HG03135 (cell line): ENCODE results near the gene NPTN.

Source experiments
- ATAC-seq: cut with Tn5 transposase; IDR thresholded peaks from one replicate; pipeline ENCODE4 v1.9.1; 2021; ENCODE audit warnings: mild to moderate bottlenecking, moderate library complexity; ENCODE audit not compliant: unreplicated experiment

The NPTN gene

DNA sequence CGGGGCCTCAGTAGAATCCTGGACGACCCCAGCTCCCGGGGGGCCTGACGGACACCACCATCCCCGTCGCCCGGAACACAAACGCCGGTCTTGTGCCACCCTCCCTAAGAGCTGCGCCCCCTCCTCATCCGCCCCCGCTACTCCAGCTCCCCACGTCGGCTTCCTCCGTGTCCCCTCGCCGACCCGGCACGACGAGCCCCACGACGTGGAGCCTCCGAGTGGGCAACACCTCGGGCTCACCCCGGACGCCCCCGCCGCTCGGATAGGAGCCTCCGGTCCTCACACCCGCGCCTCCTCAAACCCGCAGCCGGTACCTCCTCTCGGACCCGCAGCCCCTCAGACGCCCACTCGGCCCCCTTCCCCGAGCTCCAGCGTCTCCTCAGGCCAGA, 525 bp downstream of the NPTN start:
- ATAC-seq = no peak

GRCh38 chr15:73631915-73632669, 1.1 kb downstream of the NPTN start:
- ATAC-seq = no peak

GRCh38 chr15:73630921-73631362, 2.2 kb downstream of the NPTN start:
- ATAC-seq = no peak

DNA sequence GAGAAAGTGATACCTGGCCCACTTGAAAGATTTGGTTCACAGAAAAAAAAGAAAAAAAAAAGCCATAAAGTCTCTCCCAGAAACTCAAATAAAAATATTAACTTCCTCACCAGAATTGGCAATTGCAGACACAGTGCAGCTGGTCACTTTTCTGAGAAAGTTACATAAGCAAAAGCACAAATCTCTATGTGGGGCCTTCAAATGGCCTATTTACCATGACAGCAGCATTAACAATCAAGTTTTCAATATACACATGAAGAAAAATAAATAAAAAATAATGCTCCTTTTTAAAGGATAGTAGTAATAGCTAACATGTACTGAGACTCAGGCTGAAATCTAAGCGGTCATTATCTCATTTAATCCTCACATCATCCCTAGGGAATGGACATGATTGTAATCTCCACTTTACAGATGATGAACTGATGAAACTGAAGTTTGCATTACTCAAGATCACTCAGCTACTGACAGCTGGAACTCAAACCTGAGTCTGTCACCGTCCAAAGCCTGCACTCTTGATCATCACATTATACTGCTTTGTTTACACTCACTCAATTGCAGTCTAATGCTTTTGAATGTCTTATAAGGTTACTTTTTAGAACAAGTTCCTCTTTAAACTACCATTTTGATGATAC, 3.3 kb downstream of the NPTN start:
- no peak for ATAC-seq

GRCh38 chr15:73628976-73629797, 4.0 kb downstream of the NPTN start:
- ATAC-seq = no peak

GRCh38 chr15:73628102-73628501, 5.1 kb downstream of the NPTN start:
- ATAC-seq = no peak

DNA sequence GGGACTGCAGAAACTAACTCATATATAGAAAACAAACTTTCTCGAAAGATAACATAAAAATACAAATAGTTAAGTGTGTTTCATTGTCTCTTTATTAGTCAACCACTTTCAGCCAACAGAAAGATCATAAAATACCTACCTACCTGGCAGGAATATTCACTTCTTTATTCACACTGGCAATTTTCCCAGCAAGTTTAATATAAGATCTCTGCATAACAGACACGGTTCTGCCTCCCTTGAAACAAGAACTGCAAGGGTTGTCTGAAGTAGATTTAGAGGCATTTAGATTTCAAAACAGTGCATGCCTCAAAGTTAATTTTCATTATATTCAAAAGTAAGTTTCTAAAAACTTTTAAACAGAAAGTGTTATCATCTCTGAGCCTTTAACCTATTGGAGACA, 7.1 kb downstream of the NPTN start:
- no peak for ATAC-seq

DNA sequence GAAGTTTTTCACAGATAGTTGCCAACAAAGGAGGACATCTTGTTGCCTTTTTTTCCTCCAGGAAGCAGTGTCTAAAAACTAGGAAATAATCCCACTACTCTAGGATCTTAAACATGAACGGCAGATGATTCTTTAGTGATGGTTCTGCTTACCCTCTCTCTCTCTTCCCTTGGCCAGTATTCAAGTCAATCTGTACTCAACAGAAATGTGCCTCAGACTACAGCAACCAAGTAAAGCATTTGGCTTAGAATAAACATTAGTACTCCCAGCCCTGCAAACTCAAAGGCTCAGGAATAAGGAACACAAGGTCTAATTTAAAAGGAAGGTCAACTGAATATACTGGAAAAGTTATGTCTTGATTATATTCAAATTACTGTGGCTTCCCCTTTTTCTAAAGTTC, 8.7 kb downstream of the NPTN start:
- ATAC-seq = no peak

GRCh38 chr15:73621286-73621826, 11.8 kb downstream of the NPTN start:
- no peak for ATAC-seq

GRCh38 chr15:73620078-73620477, 13.1 kb downstream of the NPTN start:
- ATAC-seq = no peak

DNA sequence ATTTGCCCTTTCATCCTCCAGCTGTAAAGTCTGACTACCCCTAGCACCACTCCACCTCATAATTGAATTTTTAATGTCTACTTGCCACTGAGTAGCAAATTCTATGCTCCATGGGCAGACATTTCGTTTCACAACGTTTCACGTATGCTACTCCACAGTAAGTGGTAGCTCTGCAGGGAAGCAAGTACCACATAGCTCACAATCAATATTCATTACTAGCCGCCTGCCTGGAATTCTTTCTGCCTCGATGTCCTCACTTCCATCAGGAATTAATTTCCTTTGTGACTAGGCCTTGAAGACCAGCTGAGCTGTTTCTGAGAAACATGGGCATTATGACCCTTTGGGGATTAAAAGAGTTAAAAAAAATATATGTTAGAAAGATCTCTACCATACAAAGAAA, 15.3 kb downstream of the NPTN start:
- ATAC-seq = no peak

DNA sequence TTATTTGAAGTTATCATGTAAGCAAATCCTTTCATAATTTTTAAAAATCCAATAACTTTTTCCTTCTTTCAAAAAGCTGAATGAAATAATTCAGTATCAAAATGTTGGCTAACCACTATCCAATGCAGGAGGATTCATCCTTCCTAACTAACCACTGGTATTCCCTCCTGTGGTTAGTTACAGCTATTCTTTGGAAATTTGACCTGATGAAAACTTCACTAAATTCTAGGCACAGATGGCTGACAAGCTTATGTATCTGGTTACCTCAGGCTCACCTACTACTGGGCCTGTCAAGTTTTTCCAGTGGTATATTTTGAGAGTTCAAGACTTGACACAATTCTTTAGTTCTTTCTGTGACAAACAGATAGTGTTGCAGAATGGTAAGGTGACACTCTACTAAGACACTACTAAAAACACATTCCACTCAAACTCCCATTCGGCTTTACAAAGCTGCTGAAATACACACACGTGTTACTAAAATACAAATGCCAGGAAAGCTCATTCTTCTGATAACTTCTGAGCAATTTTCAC, 15.8 kb downstream of the NPTN start:
- ATAC-seq = no peak

DNA sequence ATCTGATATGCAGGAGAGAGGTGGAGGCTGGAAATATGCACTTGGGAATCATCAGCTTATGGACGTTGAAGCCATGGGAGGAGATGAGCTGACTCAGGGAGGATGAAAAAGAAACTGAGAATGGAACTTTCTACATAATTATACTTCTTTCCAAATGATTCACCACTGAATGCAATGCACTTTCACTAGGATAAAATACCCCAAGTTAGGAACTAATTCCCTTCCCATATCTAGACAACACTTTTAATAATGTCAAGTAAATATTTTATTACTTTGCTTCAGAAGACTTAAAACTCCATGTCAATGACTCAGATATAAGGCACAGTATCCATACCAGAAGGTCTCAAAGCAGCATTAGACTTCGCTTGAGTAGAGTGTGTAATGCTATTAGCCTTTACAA, 24.2 kb downstream of the NPTN start:
- ATAC-seq = no peak

DNA sequence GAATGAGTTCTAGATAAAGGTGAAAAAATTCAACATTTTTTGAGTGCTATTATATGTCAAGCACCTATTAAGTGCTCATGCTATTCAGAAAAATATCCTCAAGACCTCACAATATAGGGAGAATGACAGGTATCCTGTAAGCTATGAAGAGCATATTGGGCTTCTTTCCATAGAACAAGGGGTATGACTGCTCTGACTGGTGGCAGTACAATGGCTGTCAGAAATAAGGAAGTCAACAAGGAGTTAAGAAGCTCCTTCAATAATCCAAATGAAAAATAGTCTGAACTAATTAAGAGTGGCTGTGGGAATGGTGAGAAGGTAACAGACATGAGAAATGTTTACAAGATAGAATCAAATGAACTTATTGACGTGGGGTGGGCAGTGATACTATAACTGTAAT, 24.7 kb downstream of the NPTN start:
- ATAC-seq = no peak

- no peak for ATAC-seq
These were observed 25.3 kb downstream of the NPTN start for GRCh38 chr15:73607843-73608242.

- ATAC-seq = no peak
These were observed 25.8 kb downstream of the NPTN start for GRCh38 chr15:73607405-73607804.

DNA sequence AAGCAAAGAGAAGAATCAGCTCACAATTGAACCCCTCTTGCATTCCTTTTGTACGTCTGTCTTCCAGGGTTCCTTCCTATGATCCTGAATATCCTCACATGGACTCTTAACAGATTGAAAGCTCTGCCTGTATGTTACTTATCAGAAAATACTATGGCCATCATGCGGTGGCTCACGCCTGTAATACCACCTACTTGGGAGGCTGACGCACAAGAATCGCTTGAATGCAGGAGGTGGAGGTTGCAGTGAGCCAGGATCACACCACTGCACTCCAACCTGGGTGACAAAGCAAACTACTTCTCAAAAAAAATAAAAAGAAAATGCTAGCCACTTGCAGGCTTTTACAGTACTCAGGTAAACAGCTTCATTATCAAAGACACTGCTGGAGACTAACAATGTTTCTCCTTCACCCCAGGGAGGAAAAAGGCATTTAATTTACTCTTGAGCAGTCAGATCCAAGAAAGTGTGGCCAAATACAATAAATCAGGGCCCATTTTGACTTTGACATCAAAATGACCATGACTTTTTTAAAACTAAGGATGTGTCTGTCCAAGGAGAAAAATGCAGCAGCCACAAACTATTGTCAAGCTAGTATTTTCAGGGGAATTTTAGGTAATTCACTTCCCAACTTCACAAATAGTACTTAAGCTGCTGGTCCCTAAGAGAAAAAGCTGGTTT, 27.3 kb downstream of the NPTN start:
- ATAC-seq = no peak

DNA sequence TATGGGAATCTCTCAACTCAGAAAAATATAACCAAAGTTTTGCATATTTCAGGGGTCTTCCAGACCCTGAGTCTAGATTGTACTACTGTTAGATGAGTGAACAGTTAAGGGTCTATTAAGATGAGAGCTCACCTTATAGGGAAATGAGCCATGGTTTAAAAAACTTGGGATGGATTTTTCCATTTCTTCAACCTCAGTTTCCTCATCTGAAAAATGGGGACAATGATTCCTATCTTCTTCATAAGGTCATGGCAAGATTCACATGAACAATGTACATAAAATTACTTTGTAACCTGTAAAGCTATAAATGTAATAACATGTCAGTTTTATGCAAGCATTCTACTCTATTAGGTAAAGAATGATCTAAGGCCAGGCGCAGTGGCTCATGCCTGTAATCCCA, 28.7 kb downstream of the NPTN start:
- no peak for ATAC-seq

- ATAC-seq = no peak
These were observed 30.2 kb downstream of the NPTN start for GRCh38 chr15:73602992-73603391.

- no peak for ATAC-seq
These were observed 30.7 kb downstream of the NPTN start for GRCh38 chr15:73602446-73602843.
